ENCODE data around the gene LCAT.

Gene LCAT

GRCh38 chr16:67963662-67964321 lies 19.9 kb upstream of the LCAT start:
- H3K9me3 ChIP-seq (ENCODE audit: control insufficient read depth, insufficient read depth, low read length), result no peaks in the 10 kb centered on the region
- H3K36me3 ChIP-seq (ENCODE audit: insufficient read depth, low read length), result peaks cover 33% of the 10 kb centered on the region
- H3K4me1 ChIP-seq (ENCODE audit: insufficient read depth, low read length), result peaks cover 31% of the 10 kb centered on the region
- peak overlapping the region; percentile 39; the same call in 1 of the 2 replicates for H3K9ac ChIP-seq (ENCODE audit: low read depth, low read length)

DNA sequence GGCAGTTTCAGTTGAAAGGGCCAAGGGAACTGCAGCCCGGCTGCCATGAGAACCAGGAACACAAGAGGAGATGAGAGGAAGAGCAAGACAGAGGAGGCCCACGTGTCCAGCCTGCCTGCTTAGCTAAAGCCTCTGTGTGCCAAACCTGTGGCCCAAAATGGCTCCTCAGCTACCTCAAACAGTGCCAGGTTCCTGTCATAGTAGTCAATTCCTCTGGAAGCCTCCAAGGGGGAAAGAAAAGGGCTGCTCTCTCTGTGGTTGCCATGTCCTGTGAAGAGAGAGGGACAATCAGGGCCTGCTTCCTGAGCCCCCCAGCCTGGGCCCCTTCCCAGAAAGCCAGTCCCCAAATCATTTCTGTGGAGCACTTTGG lies 19.4 kb upstream of the LCAT start:
- no peaks in the 10 kb centered on the region for H3K9me3 ChIP-seq (ENCODE audit: control insufficient read depth, insufficient read depth, low read length)
- peaks cover 31% of the 10 kb centered on the region for H3K4me1 ChIP-seq (ENCODE audit: insufficient read depth, low read length)
- H3K9ac ChIP-seq (ENCODE audit: low read depth, low read length), result peak overlapping the region; percentile 39; the same call in 1 of the 2 replicates
- peaks cover 36% of the 10 kb centered on the region for H3K36me3 ChIP-seq (ENCODE audit: insufficient read depth, low read length)

- H3K4me1 ChIP-seq (ENCODE audit: insufficient read depth, low read length), result peaks cover 30% of the 10 kb centered on the region
- H3K9ac ChIP-seq (ENCODE audit: low read depth, low read length), result no peak overlapping the region
- peaks cover 40% of the 10 kb centered on the region for H3K36me3 ChIP-seq (ENCODE audit: insufficient read depth, low read length)
- H3K9me3 ChIP-seq (ENCODE audit: control insufficient read depth, insufficient read depth, low read length), result no peaks in the 10 kb centered on the region
Observed at GRCh38 chr16:67962135-67962534, 18.2 kb upstream of the LCAT start.

DNA sequence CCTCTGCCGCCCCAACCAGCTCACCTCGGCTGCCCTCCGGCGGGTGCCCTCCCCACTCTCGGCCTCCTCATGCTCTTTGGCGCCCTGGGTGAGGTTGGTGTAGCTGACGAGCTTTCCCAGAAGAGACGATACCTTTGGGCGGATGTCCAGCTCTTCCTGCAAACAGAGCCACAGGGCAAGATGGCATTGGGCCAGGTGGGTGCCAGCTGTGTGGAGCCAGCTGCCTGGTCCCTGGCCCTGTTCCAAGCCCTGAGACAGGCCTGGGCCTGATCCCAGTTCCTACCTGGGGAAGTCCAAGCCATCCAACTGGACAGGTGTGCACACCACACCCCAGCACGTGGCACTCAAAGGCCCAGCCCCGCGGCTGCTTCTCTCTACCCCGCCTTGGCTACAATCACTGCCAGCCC lies 17.6 kb upstream of the LCAT start:
- Histone ChIP-seq H3K4me1 (ENCODE audit: insufficient read depth, low read length) (peaks cover 25% of the 10 kb centered on the region), H3K9me3 (ENCODE audit: control insufficient read depth, insufficient read depth, low read length) (no peaks in the 10 kb centered on the region), H3K36me3 (ENCODE audit: insufficient read depth, low read length) (peaks cover 40% of the 10 kb centered on the region), H3K9ac (ENCODE audit: low read depth, low read length) (no peak overlapping the region)

DNA sequence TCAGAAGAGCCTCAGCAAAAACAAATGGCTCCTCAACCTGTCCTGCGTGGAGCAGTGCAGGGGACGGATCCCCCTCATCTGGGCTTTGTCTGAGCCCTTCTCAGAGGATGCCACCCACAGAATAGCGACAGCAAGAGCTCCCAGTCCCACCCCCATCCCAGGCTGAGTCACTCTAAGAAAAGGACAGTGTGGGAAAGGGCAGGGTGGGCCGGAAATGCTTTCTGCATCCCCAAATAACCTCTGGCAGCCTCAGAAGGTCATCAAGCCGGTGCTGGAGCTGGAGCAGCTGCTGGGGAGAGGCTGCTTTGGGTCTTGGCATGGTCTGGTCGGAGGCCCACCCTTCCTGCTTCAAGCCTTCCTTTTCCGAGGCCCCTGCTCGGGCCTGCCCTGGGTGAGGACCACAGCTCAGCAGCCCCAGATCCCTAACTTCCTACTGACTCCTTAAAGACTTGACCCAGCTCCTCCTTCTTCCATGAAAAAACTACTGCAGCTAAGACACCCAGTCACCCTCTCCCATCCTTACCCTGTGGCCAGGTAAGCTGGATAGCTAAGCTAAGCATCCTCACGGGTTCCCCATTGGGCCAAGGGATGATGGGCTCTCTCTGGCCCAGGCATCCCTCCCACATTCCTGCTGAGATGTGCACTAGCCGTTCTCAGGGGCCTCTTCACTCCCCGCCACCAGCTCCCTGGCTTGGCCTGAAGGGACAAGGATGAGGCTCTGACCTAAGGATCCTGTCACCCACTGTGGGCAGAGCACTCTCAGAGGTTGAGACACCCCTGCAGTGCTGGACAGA lies 15.8 kb upstream of the LCAT start:
- Histone ChIP-seq H3K9ac (ENCODE audit: low read depth, low read length) (no peak overlapping the region), H3K9me3 (ENCODE audit: control insufficient read depth, insufficient read depth, low read length) (no peaks in the 10 kb centered on the region), H3K36me3 (ENCODE audit: insufficient read depth, low read length) (peaks cover 33% of the 10 kb centered on the region), H3K4me1 (ENCODE audit: insufficient read depth, low read length) (peaks cover 7% of the 10 kb centered on the region; the same call in 1 of the 2 replicates)

DNA sequence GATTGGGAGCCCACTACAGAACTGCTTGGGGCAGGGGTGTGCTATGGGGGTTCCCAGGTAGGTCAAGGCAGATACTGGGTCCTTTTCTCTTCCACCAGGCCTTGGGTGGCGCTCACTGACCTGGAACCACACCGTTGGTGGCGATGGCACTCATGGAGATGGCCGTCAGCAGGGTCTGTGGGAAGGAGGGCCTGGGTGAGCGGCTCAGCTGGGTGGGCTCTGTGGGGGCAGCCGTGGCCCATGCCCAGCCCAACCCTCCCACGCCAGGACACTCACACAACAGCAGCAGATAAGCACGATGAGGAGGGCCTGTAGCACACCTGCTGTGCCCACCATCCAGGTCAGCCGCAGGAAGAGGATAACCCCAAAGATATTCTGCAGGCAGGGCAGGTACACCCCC lies 13.7 kb upstream of the LCAT start:
- Histone ChIP-seq H3K9ac (ENCODE audit: low read depth, low read length) (no peak overlapping the region), H3K4me1 (ENCODE audit: insufficient read depth, low read length) (no peaks in the 10 kb centered on the region), H3K9me3 (ENCODE audit: control insufficient read depth, insufficient read depth, low read length) (no peaks in the 10 kb centered on the region), H3K36me3 (ENCODE audit: insufficient read depth, low read length) (peaks cover 34% of the 10 kb centered on the region)

- Histone ChIP-seq H3K36me3 (ENCODE audit: insufficient read depth, low read length) (peaks cover 26% of the 10 kb centered on the region), H3K9me3 (ENCODE audit: control insufficient read depth, insufficient read depth, low read length) (no peaks in the 10 kb centered on the region), H3K9ac (ENCODE audit: low read depth, low read length) (no peak overlapping the region), H3K4me1 (ENCODE audit: insufficient read depth, low read length) (no peaks in the 10 kb centered on the region)
Observed at GRCh38 chr16:67954421-67955196, 10.7 kb upstream of the LCAT start.

DNA sequence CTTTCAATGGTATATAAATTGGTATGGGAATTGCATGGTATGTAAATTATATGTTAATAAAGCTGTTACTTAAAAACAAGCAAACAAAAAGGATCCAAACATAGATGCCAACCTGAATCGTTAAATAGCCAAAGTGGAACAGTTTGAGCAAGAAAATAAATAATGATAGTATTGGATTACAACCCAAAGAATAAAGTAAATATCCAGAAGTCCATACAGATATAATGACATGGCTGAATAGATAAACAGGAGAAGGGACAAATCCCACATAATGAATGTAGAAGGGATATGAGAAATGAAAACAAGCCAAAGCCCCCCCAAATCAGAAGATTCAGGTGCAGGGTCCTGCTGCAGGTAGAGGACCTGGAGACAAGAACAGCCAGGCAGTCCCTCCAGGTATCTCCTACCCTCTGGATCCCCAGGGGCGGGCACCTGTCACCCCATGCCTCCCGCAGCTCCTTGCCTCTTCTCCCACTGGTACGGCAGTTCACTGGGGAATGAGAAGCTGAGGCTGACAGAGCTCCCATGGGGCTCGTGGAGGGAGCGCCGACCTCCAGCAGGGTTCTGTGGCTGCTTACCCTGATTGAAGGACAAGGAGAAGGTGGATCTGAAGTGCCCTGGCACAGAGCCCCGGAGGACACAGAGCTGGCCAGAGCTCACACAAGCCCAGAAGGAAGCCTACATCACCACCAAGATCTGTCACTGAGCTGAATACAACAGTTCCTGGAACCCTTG lies 9.9 kb upstream of the LCAT start:
- peaks cover 32% of the 10 kb centered on the region for H3K36me3 ChIP-seq (ENCODE audit: insufficient read depth, low read length)
- H3K4me1 ChIP-seq (ENCODE audit: insufficient read depth, low read length), result no peaks in the 10 kb centered on the region
- H3K9ac ChIP-seq (ENCODE audit: low read depth, low read length), result no peak overlapping the region
- H3K9me3 ChIP-seq (ENCODE audit: control insufficient read depth, insufficient read depth, low read length), result no peaks in the 10 kb centered on the region

DNA sequence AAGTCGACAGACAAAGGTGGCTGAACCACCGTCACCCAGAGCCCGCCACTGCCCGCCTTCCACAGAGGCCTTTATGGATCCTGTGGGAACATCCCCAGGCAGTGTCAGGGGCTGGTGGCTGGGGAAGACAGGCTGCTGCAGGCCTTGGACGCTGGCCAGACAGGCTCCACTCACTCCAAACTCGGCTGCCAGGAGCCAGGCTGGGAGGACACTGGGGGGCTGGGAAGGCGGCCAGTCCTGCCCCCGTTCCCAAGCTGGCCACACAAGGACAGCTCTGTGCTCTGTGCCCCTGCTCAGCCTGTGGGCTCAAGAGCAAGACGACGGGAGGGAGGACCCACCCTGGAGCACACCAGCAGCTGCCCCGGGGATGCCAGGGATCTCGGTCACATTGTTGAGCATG lies 7.6 kb upstream of the LCAT start:
- Histone ChIP-seq H3K9me3 (ENCODE audit: control insufficient read depth, insufficient read depth, low read length) (no peaks in the 10 kb centered on the region), H3K4me1 (ENCODE audit: insufficient read depth, low read length) (no peaks in the 10 kb centered on the region), H3K36me3 (ENCODE audit: insufficient read depth, low read length) (peaks cover 33% of the 10 kb centered on the region), H3K9ac (ENCODE audit: low read depth, low read length) (no peak overlapping the region)

- Histone ChIP-seq H3K4me1 (ENCODE audit: insufficient read depth, low read length) (no peaks in the 10 kb centered on the region), H3K36me3 (ENCODE audit: insufficient read depth, low read length) (peaks cover 43% of the 10 kb centered on the region), H3K9ac (ENCODE audit: low read depth, low read length) (no peak overlapping the region), H3K9me3 (ENCODE audit: control insufficient read depth, insufficient read depth, low read length) (no peaks in the 10 kb centered on the region)
Observed at GRCh38 chr16:67950335-67950843, 6.5 kb upstream of the LCAT start.

DNA sequence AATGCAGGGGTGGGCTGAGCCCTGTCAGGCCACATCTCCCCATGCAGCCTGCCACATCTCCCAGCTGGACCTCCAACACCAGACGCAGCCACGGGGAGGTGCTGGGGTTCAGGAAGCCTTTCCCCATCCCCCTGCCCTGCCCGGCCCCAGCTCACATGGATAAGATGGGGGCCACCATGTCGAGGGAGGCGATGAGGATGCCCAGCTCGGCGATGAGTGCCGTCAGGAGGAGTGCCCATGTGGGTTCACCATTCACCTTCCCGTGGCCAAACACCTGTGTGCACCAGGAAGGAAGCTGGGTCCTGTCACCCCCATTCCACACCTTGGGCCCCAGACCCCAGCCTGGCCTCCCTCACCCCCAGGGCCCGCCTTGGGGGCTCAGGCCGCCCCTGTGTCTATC lies 5.7 kb upstream of the LCAT start:
- peaks cover 38% of the 10 kb centered on the region for H3K36me3 ChIP-seq (ENCODE audit: insufficient read depth, low read length)
- H3K9ac ChIP-seq (ENCODE audit: low read depth, low read length), result no peak overlapping the region
- H3K9me3 ChIP-seq (ENCODE audit: control insufficient read depth, insufficient read depth, low read length), result no peaks in the 10 kb centered on the region
- no peaks in the 10 kb centered on the region for H3K4me1 ChIP-seq (ENCODE audit: insufficient read depth, low read length)

- Histone ChIP-seq H3K9me3 (ENCODE audit: control insufficient read depth, insufficient read depth, low read length) (no peaks in the 10 kb centered on the region), H3K36me3 (ENCODE audit: insufficient read depth, low read length) (peaks cover 34% of the 10 kb centered on the region), H3K9ac (ENCODE audit: low read depth, low read length) (no peak overlapping the region), H3K4me1 (ENCODE audit: insufficient read depth, low read length) (no peaks in the 10 kb centered on the region)
Observed at GRCh38 chr16:67948015-67948414, 4.1 kb upstream of the LCAT start.

- no peaks in the 10 kb centered on the region for H3K9me3 ChIP-seq (ENCODE audit: control insufficient read depth, insufficient read depth, low read length)
- H3K4me1 ChIP-seq (ENCODE audit: insufficient read depth, low read length), result no peaks in the 10 kb centered on the region
- no peak overlapping the region for H3K9ac ChIP-seq (ENCODE audit: low read depth, low read length)
- H3K36me3 ChIP-seq (ENCODE audit: insufficient read depth, low read length), result peaks cover 32% of the 10 kb centered on the region
Observed at GRCh38 chr16:67946966-67947558, 3.1 kb upstream of the LCAT start.
